HEK293 (cell line): ENCODE measurements around the gene ATAD2B.

Source experiments
- CTCF ChIA-PET: fragments of 350-600 bp; formaldehyde crosslinking; extraction: SDS; loops from one replicate; lab custom pipeline; 2021; ENCODE audit warnings: antibody characterized with exemption; lab: Yijun Ruan, JAX
- POLR2A ChIA-PET: fragments of 300-600 bp; formaldehyde crosslinking; extraction: SDS; loops from one replicate; lab custom pipeline; 2020; ENCODE audit warnings: antibody characterized with exemption, inconsistent platforms; lab: Yijun Ruan, JAX
- H3K27ac ChIP-seq: fragments of 200-500 bp; sonication (Bioruptor generic); 2 replicates; pipeline ENCODE4 v1.5.1; 2014; ENCODE audit warnings: low read depth, low read length, control low read depth, inconsistent platforms; ENCODE audit errors: extremely low read depth
- H3K36me3 ChIP-seq, 2 experiments: fragments of 200-500 bp in 1 of 2; sonication (Bioruptor generic) in 1 of 2; 1 replicate in 1 of 2; 2 replicates in 1 of 2; pipeline ENCODE4 v1.5.1; 2014 to 2017; ENCODE audit warnings: inconsistent platforms in 2 of 2, low read length in 2 of 2; ENCODE audit not compliant: control insufficient read depth in 2 of 2, insufficient read depth in 1 of 2
- H3K4me1 ChIP-seq: fragments of 200-500 bp; sonication (Bioruptor generic); 2 replicates; pipeline ENCODE4 v1.5.1; 2014; ENCODE audit warnings: mild to moderate bottlenecking, low read length, inconsistent platforms; ENCODE audit not compliant: control insufficient read depth, insufficient read depth
- H3K4me3 ChIP-seq: 2 replicates; pipeline ENCODE4 v1.5.1; 2011; ENCODE audit warnings: low read depth, mild to moderate bottlenecking, control low read depth, low read length, moderate library complexity
- H3K9me3 ChIP-seq: fragments of 200-500 bp; sonication (Bioruptor generic); 2 replicates; pipeline ENCODE4 v1.5.1; 2014; ENCODE audit warnings: low read depth, low read length, inconsistent platforms; ENCODE audit not compliant: control insufficient read depth, insufficient read depth
- CTCF ChIP-seq: fragments of 450-650 bp; formaldehyde crosslinking; IDR thresholded peaks from 2 replicates; pipeline ENCODE4 v1.5.1; 2016; ENCODE audit warnings: missing biosample characterization, missing genetic modification characterization
- FEZF1 ChIP-seq: fragments of 450-650 bp; formaldehyde crosslinking; IDR thresholded peaks from 2 replicates; pipeline ENCODE4 v1.5.1; 2016; ENCODE audit warnings: missing biosample characterization, missing genetic modification characterization
- SETDB1 ChIP-seq: IDR thresholded peaks from one replicate; pipeline ENCODE4 v1.6.1; 2017; ENCODE audit warnings: mild to moderate bottlenecking, low read length, moderate library complexity, mixed read lengths; ENCODE audit not compliant: insufficient read length
- ZBTB10 ChIP-seq: fragments of 450-650 bp; formaldehyde crosslinking; IDR thresholded peaks from 2 replicates; pipeline ENCODE4 v1.5.1; 2016; ENCODE audit warnings: missing biosample characterization, missing genetic modification characterization
- ZIC2 ChIP-seq: fragments of 450-650 bp; formaldehyde crosslinking; IDR thresholded peaks from 2 replicates; pipeline ENCODE4 v1.5.1; 2016; ENCODE audit warnings: missing biosample characterization, missing genetic modification characterization
- ZNF302 ChIP-seq: fragments of 450-650 bp; formaldehyde crosslinking; IDR thresholded peaks from 2 replicates; pipeline ENCODE4 v1.5.1; 2016; ENCODE audit warnings: missing biosample characterization, missing genetic modification characterization, low read depth
- ZNF362 ChIP-seq: fragments of 450-650 bp; formaldehyde crosslinking; IDR thresholded peaks from 2 replicates; pipeline ENCODE4 v1.5.1; 2016; ENCODE audit warnings: missing biosample characterization, missing genetic modification characterization
- ZNF391 ChIP-seq: fragments of 450-650 bp; formaldehyde crosslinking; IDR thresholded peaks from 2 replicates; pipeline ENCODE4 v1.5.1; 2016; ENCODE audit warnings: low read depth, missing biosample characterization, missing genetic modification characterization, borderline replicate concordance
- ZNF394 ChIP-seq: fragments of 450-650 bp; formaldehyde crosslinking; IDR thresholded peaks from 2 replicates; pipeline ENCODE4 v1.5.1; 2016; ENCODE audit warnings: missing biosample characterization, missing genetic modification characterization, mild to moderate bottlenecking, moderate library complexity, borderline replicate concordance
- ZNF416 ChIP-seq: fragments of 450-650 bp; formaldehyde crosslinking; IDR thresholded peaks from 2 replicates; pipeline ENCODE4 v1.5.1; 2016; ENCODE audit warnings: missing biosample characterization, missing genetic modification characterization
- ZNF433 ChIP-seq: fragments of 450-650 bp; formaldehyde crosslinking; IDR thresholded peaks from 2 replicates; pipeline ENCODE4 v1.5.1; 2016; ENCODE audit warnings: missing biosample characterization, missing genetic modification characterization, low read depth
- ZNF623 ChIP-seq: fragments of 450-650 bp; formaldehyde crosslinking; IDR thresholded peaks from 2 replicates; pipeline ENCODE4 v1.5.1; 2016; ENCODE audit warnings: missing biosample characterization, missing genetic modification characterization

Gene ATAD2B

GRCh38 chr2:23835423-23835822, 91.5 kb downstream of the ATAD2B start (continued):
- TF ChIP-seq ZNF391 (no peak), ZNF433 (tag by site-specific recombination) (no peak)

- H3K9me3 ChIP-seq: no peaks in the 10 kb centered on the region
- no peaks in the 10 kb centered on the region for H3K4me1 ChIP-seq
- no peak overlapping the region for H3K27ac ChIP-seq
- no peaks in the 10 kb centered on the region for H3K36me3 ChIP-seq
- TF ChIP-seq CTCF (tag by site-specific recombination) (no peak), ZNF394 (no peak)
- TF ChIP-seq, all 188 proteins: peak for 0
- no peak overlapping the region for H3K4me3 ChIP-seq
- POLR2A ChIA-PET: no interaction called here
- CTCF ChIA-PET: no interaction called here
Measured at GRCh38 chr2:23828986-23829385, 97.9 kb downstream of the ATAD2B start.

GRCh38 chr2:23828256-23828980, 98.5 kb downstream of the ATAD2B start:
- H3K36me3 ChIP-seq: no peaks in the 10 kb centered on the region
- H3K4me3 ChIP-seq: no peak overlapping the region
- no peaks in the 10 kb centered on the region for H3K9me3 ChIP-seq
- CTCF ChIA-PET: no interaction called here
- no peaks in the 10 kb centered on the region for H3K4me1 ChIP-seq
- TF ChIP-seq ZIC2 (tag by site-specific recombination) (no peak), ZNF623 (tag by site-specific recombination) (no peak), ZNF362 (tag by site-specific recombination) (no peak), SETDB1 (no peak)
- no peak overlapping the region for H3K27ac ChIP-seq
- POLR2A ChIA-PET: no interaction called here

GRCh38 chr2:23827287-23827686, 99.6 kb downstream of the ATAD2B start:
- POLR2A ChIA-PET: no interaction called here

More at GRCh38 chr2:23827287-23827686, 99.6 kb downstream of the ATAD2B start:
- Histone ChIP-seq H3K36me3 (peaks cover 3 to 5% of the 10 kb centered on the region in 2 experiments; a peak in 2 of 3 replicates), H3K4me1 (no peaks in the 10 kb centered on the region), H3K4me3 (no peak overlapping the region), H3K9me3 (no peaks in the 10 kb centered on the region), H3K27ac (no peak overlapping the region)
- CTCF ChIA-PET: interaction anchor here (1.1 kb wide), 1 partner anchor 98 kb away, joined by 5 read pairs; no protein-coding TSS in a partner anchor
- no peak for TF ChIP-seq ZBTB10 (tag by site-specific recombination)
- TF ChIP-seq ZNF416: no peak
- no peak for TF ChIP-seq ZNF302 (tag by site-specific recombination)
- no peak for TF ChIP-seq FEZF1 (tag by site-specific recombination)
